DMS 273 treated with DMSO at 0.1 percent for 48 hours (cell line): ENCODE data around the gene PRKCA.

Source experiments
- DNase-seq: peaks from one replicate; lab custom pipeline; 2025; lab: John Stamatoyannopoulos, UW

PRKCA gene

DNA sequence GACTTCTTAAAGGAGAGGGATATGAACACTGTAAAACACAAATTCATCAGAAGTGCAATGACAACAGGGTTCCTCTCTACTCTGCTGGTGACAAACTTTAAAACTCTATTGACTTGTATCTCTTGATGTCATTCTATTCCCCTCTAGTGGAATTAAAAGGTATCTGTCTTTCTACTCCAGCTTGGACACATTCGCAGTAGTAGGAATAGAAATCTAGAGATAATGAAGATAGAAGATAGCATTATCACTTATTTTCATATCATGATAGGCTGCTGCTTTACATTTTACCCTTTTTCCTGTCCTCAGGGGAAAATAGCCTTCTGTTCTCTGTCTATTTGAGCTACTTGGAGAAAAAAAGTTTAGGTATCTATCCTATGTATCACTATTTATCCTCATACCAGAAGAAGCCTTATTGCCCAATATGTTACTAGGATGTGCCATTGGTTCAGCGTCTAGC is 322.9 kb downstream of the PRKCA start:
- DNase-seq = peak; percentile 17

- no peak for DNase-seq
Observed at GRCh38 chr17:66627985-66628384, 325.6 kb downstream of the PRKCA start.

- DNase-seq = no peak
Observed at GRCh38 chr17:66629762-66630161, 327.3 kb downstream of the PRKCA start.

DNA sequence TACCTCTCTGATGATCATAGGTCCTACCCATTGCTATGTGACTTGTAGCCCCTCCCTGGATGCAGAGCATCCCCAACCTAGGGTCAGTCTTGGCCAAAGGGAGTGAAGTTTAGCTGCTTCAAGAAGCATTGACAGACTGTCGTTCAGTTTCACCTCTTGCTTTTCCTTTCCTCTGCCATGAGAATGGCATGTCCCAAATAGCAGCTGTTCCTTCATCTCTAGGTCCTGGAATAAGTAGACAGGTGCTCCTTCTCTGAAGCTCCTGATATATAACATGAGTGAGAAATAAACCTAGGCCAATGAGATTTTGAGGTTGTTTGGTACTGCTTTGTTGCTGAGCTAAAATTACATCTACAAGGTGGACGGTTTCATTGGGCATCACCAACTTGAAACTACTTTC is 328.0 kb downstream of the PRKCA start:
- DNase-seq = no peak

DNA sequence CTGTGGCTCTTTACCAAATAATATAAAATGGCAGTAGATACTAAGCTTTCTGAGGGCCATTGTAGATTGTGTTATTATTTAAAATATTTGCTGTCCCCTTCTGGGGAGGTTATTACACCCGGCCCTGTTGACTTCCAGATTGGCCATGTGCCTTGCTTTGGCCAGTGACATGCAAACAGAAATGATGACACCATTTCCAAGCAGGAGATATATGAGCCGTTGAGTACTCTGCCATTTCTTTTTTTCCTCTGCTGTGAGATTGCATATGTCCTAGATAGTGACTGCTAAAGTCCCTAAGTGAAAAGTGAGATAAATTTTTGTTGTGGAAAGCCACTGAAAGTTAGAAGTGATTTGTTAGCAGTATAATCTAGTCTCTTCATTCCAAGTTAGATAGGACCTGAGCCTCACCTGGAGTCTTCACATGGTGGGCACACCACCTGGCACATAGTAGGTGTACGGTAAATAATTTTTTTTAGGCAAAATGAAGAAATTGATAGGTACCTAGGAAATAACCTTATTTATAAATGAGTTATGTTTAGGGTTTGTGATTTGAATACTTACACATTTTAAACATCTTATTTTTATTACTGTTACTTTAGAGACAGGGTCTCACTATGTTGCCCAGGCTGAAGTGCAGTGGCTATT is 328.5 kb downstream of the PRKCA start:
- no peak for DNase-seq

GRCh38 chr17:66632731-66633130 is 330.3 kb downstream of the PRKCA start:
- DNase-seq = no peak

DNA sequence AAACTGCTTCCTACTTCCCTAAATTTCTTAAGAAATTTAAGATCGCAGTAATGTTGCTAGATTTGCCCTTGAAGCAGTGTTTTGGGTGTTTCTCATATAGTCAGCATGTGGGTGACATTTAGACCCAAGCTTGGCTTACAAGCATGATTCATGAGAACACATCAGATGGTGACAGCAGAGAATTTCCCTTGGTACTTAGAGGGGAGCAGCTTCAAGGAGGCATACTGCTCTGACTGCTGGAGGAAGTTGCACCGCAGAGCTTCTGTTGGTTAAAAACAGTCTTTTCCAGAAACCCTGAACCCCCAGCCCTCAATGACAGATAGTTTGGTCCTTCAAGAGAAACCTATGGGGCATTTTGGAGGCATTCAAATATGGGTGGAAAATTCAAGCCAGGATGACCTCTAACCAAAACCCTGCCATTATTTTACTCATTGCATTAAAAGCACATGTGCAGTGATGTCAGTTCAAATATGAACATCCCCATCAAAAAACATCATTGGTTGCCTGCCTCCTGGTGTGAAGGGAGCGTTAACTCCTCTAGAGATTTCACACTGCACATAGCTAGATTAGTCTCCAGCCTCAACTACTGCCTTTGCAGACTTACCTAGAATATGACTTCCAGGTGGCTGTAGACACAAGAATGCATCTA is 331.0 kb downstream of the PRKCA start:
- no peak for DNase-seq

GRCh38 chr17:66634193-66634592 is 331.8 kb downstream of the PRKCA start:
- DNase-seq = no peak

DNA sequence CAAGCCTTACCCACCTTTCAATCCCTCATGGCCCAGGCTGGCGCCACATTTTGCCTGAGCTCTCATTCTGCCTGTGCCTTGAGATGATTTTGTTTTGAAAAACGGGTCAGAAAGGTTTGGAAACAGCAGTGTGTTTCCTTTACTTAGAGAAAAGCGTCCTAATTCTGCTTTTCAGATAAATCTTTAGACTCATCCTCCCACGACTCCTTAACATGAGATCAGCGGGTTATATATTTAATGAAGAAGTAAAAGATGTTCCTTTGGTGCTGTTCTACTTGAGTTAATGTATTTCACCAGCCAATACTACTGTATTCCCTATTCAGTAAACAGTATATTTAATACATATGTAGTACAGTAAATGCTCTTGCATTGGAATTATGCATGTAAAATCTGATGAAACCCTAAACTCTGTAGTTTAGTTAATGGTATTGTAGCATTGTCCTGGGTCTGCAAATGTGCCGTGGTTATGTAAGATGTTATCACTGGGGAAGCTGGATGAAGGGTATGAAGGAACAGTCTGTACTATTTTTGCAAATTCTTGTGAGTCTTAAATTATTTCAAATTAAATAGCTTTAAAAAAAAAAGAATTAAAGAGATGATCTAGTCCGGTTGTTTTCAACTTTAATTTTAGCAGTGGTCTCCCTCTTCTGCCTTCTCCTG is 333.1 kb downstream of the PRKCA start:
- no peak for DNase-seq

DNA sequence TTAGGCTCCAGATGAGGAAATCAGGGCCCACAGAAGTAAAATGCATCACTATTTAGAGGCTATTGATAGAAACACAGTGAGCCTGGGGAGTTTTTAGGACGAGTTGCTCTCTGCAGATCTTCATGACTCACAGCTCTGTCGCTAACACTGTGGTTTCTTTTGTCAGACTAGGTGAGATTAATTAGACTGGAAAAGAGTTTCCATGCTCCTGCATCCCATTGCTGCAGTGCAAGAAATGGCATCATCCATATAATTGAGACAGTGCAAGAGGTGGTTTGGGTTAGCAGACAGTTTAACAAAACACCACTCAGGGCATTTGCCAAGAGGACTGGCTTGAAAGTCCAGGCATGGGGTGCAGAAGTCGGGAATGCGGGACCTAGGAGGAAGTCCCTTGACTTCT is 333.7 kb downstream of the PRKCA start:
- DNase-seq = no peak

- DNase-seq = no peak
Observed at GRCh38 chr17:66637491-66637890, 335.1 kb downstream of the PRKCA start.

GRCh38 chr17:66638707-66639479 is 336.5 kb downstream of the PRKCA start:
- DNase-seq = no peak

GRCh38 chr17:66643815-66644710 is 341.6 kb downstream of the PRKCA start:
- DNase-seq = no peak

GRCh38 chr17:66645259-66645658 is 342.8 kb downstream of the PRKCA start:
- DNase-seq = no peak

- no peak for DNase-seq
Observed at GRCh38 chr17:66647391-66647983, 345.1 kb downstream of the PRKCA start.

DNA sequence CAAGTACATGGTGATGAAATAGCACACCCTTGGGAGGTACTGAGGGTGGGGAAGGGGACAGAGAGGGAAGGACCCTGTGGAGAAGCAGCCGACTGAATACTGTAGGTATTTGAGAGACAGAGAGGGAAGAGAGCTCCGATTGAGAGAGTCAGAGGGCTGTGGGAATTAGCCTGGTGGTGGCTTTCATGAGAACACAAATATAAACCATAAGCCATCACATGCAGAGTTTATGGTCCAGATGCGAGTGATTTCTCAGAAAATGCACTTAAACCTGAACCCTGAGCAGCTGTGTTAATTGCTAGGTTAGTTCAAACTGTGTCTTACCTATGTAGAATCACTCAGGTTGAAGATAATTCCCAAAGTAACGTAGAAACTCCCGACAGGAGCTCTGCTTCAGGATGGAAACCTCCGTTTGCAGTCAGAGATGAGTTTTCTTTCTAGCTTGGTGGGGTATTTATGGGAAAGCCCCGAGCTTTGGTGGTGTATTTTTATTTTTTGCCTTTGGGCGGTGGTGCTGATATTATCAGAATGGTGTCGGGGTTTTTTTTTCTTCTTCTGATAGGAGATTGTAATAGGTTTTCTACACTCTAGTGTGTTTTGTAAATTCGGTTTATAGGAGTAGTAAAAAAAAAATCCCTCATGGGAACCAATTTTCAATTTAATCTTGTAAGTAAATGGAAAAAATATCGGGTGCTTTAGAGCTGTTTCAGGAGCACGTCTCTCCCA is 347.6 kb downstream of the PRKCA start:
- no peak for DNase-seq

GRCh38 chr17:66650544-66650877 is 348.1 kb downstream of the PRKCA start:
- no peak for DNase-seq

- DNase-seq = no peak
Observed at GRCh38 chr17:66652840-66653507, 350.6 kb downstream of the PRKCA start.

- DNase-seq = no peak
Observed at GRCh38 chr17:66654106-66654740, 351.8 kb downstream of the PRKCA start.

DNA sequence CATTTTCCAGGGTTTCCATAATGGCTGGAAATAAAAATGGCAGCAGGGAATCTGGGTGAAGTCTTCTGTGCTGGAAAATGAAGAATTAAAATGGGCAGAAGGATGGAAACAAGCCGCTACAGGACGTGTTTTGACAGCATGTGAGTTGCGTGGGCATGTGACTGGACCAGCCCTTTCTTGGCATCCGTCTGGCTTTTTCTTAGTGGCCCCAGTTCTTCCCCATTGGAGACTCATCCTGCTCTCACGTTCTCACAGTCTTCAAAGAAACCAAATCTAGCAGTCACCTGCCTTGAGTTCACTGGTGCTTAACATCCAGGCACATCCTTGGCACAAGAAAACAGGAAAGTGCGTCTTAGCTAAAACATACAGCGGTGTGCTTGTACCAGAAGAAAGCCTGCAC is 352.4 kb downstream of the PRKCA start:
- DNase-seq = no peak
